NCI-H187 treated with DMSO at 0.1 percent for 48 hours (cell line): Measurements from ENCODE around the gene CDC42EP2.

Experiments used
- DNase-seq: peaks from one replicate; lab custom pipeline; 2025; lab: John Stamatoyannopoulos, UW

Gene CDC42EP2

GRCh38 chr11:65356394-65356972 lies 41.8 kb downstream of the CDC42EP2 start:
- DNase-seq = no peak

- no peak for DNase-seq
Measured at GRCh38 chr11:65357856-65358356, 43.2 kb downstream of the CDC42EP2 start.

- DNase-seq = no peak
Measured at GRCh38 chr11:65362320-65362931, 47.8 kb downstream of the CDC42EP2 start.

- DNase-seq = no peak
Measured at GRCh38 chr11:65362966-65363365, 48.3 kb downstream of the CDC42EP2 start.

DNA sequence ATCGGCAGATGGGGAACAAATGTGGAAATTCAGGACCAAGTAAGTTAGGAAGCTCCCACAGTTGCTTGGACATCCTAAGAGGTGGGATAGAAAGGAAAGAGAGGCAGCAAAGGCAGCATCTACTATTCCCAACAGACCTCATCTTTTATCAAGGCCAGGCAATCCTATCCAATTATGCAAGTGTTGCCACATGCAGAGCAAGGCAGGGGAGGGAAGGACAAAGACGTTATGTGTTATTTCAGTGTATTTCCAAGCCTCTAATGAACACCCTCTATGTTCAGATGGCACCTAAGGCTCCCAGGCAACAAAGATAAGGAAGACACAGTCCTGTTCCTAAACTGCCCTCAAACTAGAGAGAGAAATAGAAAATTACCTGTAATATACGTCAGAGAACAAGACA lies 49.1 kb downstream of the CDC42EP2 start:
- no peak for DNase-seq

- DNase-seq = peak; percentile 80
Measured at GRCh38 chr11:65366340-65366773, 51.7 kb downstream of the CDC42EP2 start.

DNA sequence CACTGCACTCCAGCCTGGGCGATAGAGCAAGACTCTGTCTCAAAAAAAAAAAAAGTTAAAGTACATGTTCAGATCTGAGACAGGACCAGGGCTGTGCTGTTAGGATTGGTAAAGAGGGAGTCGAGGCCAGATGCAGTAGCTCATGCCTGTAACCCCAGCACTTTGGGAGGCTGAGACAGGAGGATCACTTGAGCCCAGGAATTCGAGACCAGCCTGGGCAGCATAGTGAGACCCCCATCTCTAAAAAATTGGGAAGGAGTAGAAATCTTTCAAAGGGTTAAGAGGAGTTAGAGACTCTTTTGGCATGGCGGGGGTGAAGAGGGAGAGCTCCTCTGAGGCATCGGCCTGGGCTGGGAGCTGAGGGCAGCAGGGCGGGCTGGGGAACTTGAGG lies 56.0 kb downstream of the CDC42EP2 start:
- no peak for DNase-seq
